DMS114 treated with DMSO at 0.1 percent for 48 hours (cell line): ENCODE measurements around the gene TECPR1.

Experiments
- DNase-seq: peaks from one replicate; lab custom pipeline; 2025; ENCODE audit not compliant: unreplicated experiment; lab: John Stamatoyannopoulos, UW

Gene TECPR1

GRCh38 chr7:98196706-98197605 lies 55.1 kb downstream of the TECPR1 start:
- DNase-seq, result no peak

GRCh38 chr7:98194672-98195457 lies 57.2 kb downstream of the TECPR1 start:
- no peak for DNase-seq

GRCh38 chr7:98194186-98194585 lies 57.8 kb downstream of the TECPR1 start:
- no peak for DNase-seq

GRCh38 chr7:98193474-98194180 lies 58.4 kb downstream of the TECPR1 start:
- DNase-seq, result no peak

GRCh38 chr7:98192781-98193457 lies 59.1 kb downstream of the TECPR1 start:
- no peak for DNase-seq

- DNase-seq, result no peak
Measured at GRCh38 chr7:98191668-98192431, 60.2 kb downstream of the TECPR1 start.

- no peak for DNase-seq
Measured at GRCh38 chr7:98189559-98189958, 62.5 kb downstream of the TECPR1 start.

- no peak for DNase-seq
Measured at GRCh38 chr7:98187138-98187502, 64.9 kb downstream of the TECPR1 start.

GRCh38 chr7:98186452-98187137 lies 65.4 kb downstream of the TECPR1 start:
- DNase-seq, result no peak

- no peak for DNase-seq
Measured at GRCh38 chr7:98185101-98185500, 66.9 kb downstream of the TECPR1 start.

- DNase-seq, result no peak
Measured at GRCh38 chr7:98180751-98181150, 71.3 kb downstream of the TECPR1 start.

- DNase-seq, result no peak
Measured at GRCh38 chr7:98178762-98179490, 73.1 kb downstream of the TECPR1 start.

- no peak for DNase-seq
Measured at GRCh38 chr7:98178321-98178720, 73.7 kb downstream of the TECPR1 start.

- no peak for DNase-seq
Measured at GRCh38 chr7:98177553-98177952, 74.5 kb downstream of the TECPR1 start.

GRCh38 chr7:98175260-98175940 lies 76.6 kb downstream of the TECPR1 start:
- DNase-seq, result no peak

GRCh38 chr7:98174334-98175259 lies 77.4 kb downstream of the TECPR1 start:
- no peak for DNase-seq

- no peak for DNase-seq
Measured at GRCh38 chr7:98171449-98171848, 80.6 kb downstream of the TECPR1 start.
